Naive B cell (primary cell): Measurements from ENCODE around the gene LAYN. TPM values are rescaled to one million over a fixed set of nuclear protein-coding genes. Genes with fewer than 3 reads are reported as not detected.
A peak's percentile ranks its signal among the peaks of the same experiment; 100 is the strongest.

ENCODE experiments used
- ATAC-seq, 2 donors: fragments of 150-1000 bp; cut with Tn5 transposase; 2 replicates each; pipeline ENCODE4 v1.10.0; 2021; ENCODE audit warnings: low read depth in 2 of 2, mild to moderate bottlenecking in 2 of 2, moderate library complexity in 2 of 2
- DNase-seq: peaks from one replicate; pipeline ENCODE4 v3.0.0; 2022
- H3K27ac Mint-ChIP-seq, 6 donors: one replicate each; pipeline ENCODE4 v1.8.0; 2020 to 2022; ENCODE audit warnings: mild to moderate bottlenecking in 6 of 6, mixed read lengths in 6 of 6, moderate library complexity in 5 of 6, inconsistent platforms in 2 of 6
- H3K27me3 Mint-ChIP-seq, 3 donors: one replicate each; pipeline ENCODE4 v1.8.0; 2021 to 2022; ENCODE audit warnings: mixed read lengths in 3 of 3, mild to moderate bottlenecking in 1 of 3
- H3K36me3 Mint-ChIP-seq, 2 donors: one replicate each; pipeline ENCODE4 v1.8.0; 2020 to 2022; ENCODE audit warnings: mixed read lengths in 2 of 2, inconsistent platforms in 1 of 2, mild to moderate bottlenecking in 1 of 2
- H3K4me1 Mint-ChIP-seq, 3 donors: one replicate each; pipeline ENCODE4 v1.8.0; 2020 to 2022; ENCODE audit warnings: mixed read lengths in 3 of 3, inconsistent platforms in 1 of 3, mild to moderate bottlenecking in 1 of 3, moderate library complexity in 1 of 3
- H3K4me3 Mint-ChIP-seq, 8 donors: one replicate each; pipeline ENCODE4 v1.8.0; 2020 to 2022; ENCODE audit warnings: mild to moderate bottlenecking in 8 of 8, mixed read lengths in 8 of 8, moderate library complexity in 8 of 8, inconsistent platforms in 2 of 8
- H3K9me3 Mint-ChIP-seq, 7 donors: one replicate each; pipeline ENCODE4 v1.8.0; 2020 to 2022; ENCODE audit warnings: mixed read lengths in 7 of 7, mild to moderate bottlenecking in 5 of 7, inconsistent platforms in 2 of 7, moderate library complexity in 1 of 7
- polyA plus RNA-seq, 6 donors: library from polyadenylated mRNA; unstranded; fragments of 300-500 nt; fragmentation: Illumina TruSeq; gene quantifications; one replicate each; pipeline ENCODE4 v1.2.3, GENCODE V29; 2021; ENCODE audit warnings: low read depth in 6 of 6

The LAYN gene, protein sequence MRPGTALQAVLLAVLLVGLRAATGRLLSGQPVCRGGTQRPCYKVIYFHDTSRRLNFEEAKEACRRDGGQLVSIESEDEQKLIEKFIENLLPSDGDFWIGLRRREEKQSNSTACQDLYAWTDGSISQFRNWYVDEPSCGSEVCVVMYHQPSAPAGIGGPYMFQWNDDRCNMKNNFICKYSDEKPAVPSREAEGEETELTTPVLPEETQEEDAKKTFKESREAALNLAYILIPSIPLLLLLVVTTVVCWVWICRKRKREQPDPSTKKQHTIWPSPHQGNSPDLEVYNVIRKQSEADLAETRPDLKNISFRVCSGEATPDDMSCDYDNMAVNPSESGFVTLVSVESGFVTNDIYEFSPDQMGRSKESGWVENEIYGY
- not detected for polyA plus RNA-seq

DNA sequence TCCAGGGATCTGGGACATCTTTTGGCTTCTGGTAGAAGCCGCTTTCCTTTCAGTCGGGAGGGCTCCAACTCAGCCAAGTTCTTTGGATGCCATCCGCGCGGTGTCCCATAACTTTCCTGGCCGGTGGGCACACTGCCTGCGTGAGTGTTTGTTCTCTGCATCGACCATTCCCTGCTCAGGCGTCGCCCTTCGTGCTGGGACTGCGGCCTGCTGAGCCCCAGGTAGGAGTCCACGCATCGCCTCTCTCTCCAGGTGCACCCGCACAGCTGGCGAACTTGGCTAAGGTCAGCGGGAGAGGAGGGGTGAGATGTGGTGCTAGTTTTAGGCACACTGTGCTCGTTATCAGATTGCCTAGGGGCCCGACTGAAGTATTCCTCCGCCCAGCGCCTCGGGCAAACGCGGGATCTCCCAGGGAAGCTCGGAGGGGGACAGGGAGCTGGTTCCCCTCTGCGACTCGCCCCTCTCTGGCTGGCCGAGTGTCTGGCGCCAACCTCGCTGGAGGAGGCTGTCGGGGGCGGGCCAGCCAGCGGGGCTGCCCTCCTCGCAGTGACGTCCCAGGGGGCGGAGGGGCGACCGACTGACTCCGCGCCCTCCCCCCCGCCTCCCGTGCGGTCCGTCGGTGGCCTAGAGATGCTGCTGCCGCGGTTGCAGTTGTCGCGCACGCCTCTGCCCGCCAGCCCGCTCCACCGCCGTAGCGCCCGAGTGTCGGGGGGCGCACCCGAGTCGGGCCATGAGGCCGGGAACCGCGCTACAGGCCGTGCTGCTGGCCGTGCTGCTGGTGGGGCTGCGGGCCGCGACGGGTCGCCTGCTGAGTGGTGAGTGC, at the start of gene LAYN:
Gene LAYN, plus strand, starts transcription at position 607 of the 823 bp plus-strand sequence. Its CDS starts 124 bp downstream, at position 731.
- peaks cover 5 to 25% (median 13%) of the 10 kb centered on the region in 3 donors for H3K4me1 Mint-ChIP-seq
- peaks cover 69 to 88% (median 79%) of the 10 kb centered on the region in 3 donors for H3K27me3 Mint-ChIP-seq
- ATAC-seq = peak; percentile 57 to 67
- peaks cover 0 to 3% (median 0%) of the 10 kb centered on the region in 7 donors for H3K9me3 Mint-ChIP-seq
- peak within 1 kb of the TSS in 1 of 6 donors; percentile 47 for H3K27ac Mint-ChIP-seq
- H3K4me3 Mint-ChIP-seq = peak within 1 kb of the TSS; percentile 74 to 91 (median 82)
- DNase-seq = peak; percentile 19
- no peaks in the 10 kb centered on the region for H3K36me3 Mint-ChIP-seq

DNA sequence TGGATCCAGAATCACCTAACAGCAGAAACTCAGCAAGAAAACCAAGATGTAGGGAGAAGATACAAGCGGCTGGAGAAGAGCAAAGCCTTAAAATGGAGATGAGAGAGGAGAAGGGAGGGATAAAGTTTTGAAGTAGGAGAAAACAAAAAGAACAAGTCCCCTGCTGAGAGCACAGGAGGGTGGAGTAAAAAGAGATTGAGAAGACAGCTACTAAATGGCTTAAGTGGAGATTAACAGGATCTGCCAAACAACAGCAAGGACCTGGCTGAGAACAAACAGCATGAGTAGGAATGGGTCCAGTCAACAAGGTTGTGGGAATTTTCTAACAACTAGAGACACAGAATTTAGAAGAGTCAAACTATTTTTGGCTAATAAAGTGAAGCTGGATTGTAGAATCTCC, 46.5 kb upstream of the LAYN start:
- DNase-seq (no peak), ATAC-seq (no peak)
- Mint-ChIP-seq H3K36me3 (peaks cover 0 to 4% of the 10 kb centered on the region in 2 donors), H3K4me1 (no peaks in the 10 kb centered on the region), H3K4me3 (no peak overlapping the region), H3K27ac (no peak overlapping the region), H3K9me3 (peaks cover 0 to 8% (median 2%) of the 10 kb centered on the region in 7 donors), H3K27me3 (peaks cover 12 to 36% (median 26%) of the 10 kb centered on the region in 3 donors)

- peaks cover 18 to 38% (median 31%) of the 10 kb centered on the region in 3 donors for H3K27me3 Mint-ChIP-seq
- H3K27ac Mint-ChIP-seq = no peak overlapping the region
- H3K4me3 Mint-ChIP-seq = no peak overlapping the region
- no peaks in the 10 kb centered on the region for H3K36me3 Mint-ChIP-seq
- ATAC-seq (no peak), DNase-seq (no peak)
- no peaks in the 10 kb centered on the region for H3K9me3 Mint-ChIP-seq
- H3K4me1 Mint-ChIP-seq = no peaks in the 10 kb centered on the region
Observed at GRCh38 chr11:111499483-111499882, 41.0 kb upstream of the LAYN start.

- Mint-ChIP-seq H3K4me3 (no peak overlapping the region), H3K36me3 (no peaks in the 10 kb centered on the region), H3K27me3 (peaks cover 18 to 48% (median 29%) of the 10 kb centered on the region in 3 donors), H3K9me3 (peaks cover 0 to 3% (median 0%) of the 10 kb centered on the region in 7 donors), H3K4me1 (no peaks in the 10 kb centered on the region), H3K27ac (no peak overlapping the region)
- ATAC-seq (no peak), DNase-seq (no peak)
Observed at GRCh38 chr11:111500481-111500880, 40.0 kb upstream of the LAYN start.

DNA sequence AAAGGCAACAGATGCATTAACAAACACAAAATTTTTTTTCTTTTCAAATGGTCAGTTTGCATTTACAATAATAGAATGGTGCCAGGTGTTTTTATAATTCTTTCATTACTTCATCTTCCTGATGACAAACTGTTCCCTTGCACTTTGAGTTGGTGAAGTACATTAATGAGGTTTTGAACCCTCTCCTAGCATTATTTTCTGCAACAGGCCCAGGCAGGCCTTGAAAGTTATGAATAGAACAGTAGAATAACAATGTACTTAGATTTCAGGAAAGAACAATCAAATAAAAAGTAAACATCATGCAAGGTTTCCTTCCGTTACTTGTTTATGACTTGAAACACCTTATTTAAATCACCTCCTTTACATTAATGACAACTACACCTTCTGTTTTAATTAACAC, 37.9 kb upstream of the LAYN start:
- Mint-ChIP-seq H3K36me3 (no peaks in the 10 kb centered on the region), H3K4me1 (no peaks in the 10 kb centered on the region), H3K4me3 (no peak overlapping the region), H3K9me3 (peaks cover 0 to 5% (median 0%) of the 10 kb centered on the region in 7 donors), H3K27ac (no peak overlapping the region), H3K27me3 (peaks cover 20 to 62% (median 29%) of the 10 kb centered on the region in 3 donors)
- ATAC-seq = no peak
- no peak for DNase-seq

GRCh38 chr11:111510311-111510710, 30.2 kb upstream of the LAYN start:
- peaks cover 48 to 72% (median 64%) of the 10 kb centered on the region in 3 donors for H3K27me3 Mint-ChIP-seq
- peaks cover 4 to 14% (median 12%) of the 10 kb centered on the region in 3 donors for H3K4me1 Mint-ChIP-seq
- ATAC-seq (no peak), DNase-seq (no peak)
- H3K27ac Mint-ChIP-seq = no peak overlapping the region
- peaks cover 0 to 4% (median 0%) of the 10 kb centered on the region in 7 donors for H3K9me3 Mint-ChIP-seq
- peaks cover 0 to 8% of the 10 kb centered on the region in 2 donors for H3K36me3 Mint-ChIP-seq
- no peak overlapping the region for H3K4me3 Mint-ChIP-seq

GRCh38 chr11:111512296-111513239, 28.0 kb upstream of the LAYN start, which contains the start of gene BTG4:
Gene BTG4 (minus strand): TSS chr11:111512386. CDS start chr11:111498776, 13,610 bp downstream.
- H3K9me3 Mint-ChIP-seq = no peaks in the 10 kb centered on the region
- ATAC-seq (peak; percentile 66 to 68), DNase-seq (peak; percentile 11)
- H3K4me1 Mint-ChIP-seq = peaks cover 4 to 14% (median 12%) of the 10 kb centered on the region in 3 donors
- H3K36me3 Mint-ChIP-seq = peaks cover 0 to 8% of the 10 kb centered on the region in 2 donors
- peak within 1 kb of the TSS in 7 of 8 donors; percentile 53 to 91 (median 74) for H3K4me3 Mint-ChIP-seq
- H3K27me3 Mint-ChIP-seq = peaks cover 49 to 63% (median 55%) of the 10 kb centered on the region in 3 donors
- no peak within 1 kb of the TSS for H3K27ac Mint-ChIP-seq

DNA sequence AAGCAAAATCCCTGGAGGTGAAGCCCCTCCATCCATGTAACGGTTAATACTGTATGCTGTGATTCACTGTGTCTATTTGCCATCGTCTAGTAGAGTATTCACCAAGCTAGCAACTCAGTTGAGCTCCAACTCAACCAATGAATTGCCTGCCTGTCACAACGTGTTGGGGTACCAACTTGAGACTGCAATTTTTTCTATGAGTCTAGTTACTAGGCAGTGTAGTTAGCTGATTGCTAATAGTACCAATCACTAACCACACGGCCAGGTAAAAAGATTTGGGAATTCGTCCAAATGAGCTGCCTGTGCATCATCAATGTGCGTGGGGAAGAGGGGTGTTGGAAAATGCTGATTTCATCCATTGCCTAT, 27.3 kb upstream of the LAYN start:
- DNase-seq (no peak), ATAC-seq (peak; percentile 24 to 31)
- no peaks in the 10 kb centered on the region for H3K9me3 Mint-ChIP-seq
- H3K36me3 Mint-ChIP-seq = peaks cover 0 to 8% of the 10 kb centered on the region in 2 donors
- H3K4me3 Mint-ChIP-seq = peak overlapping the region in 7 of 8 donors; percentile 38 to 75 (median 64)
- H3K27ac Mint-ChIP-seq = no peak overlapping the region
- peaks cover 4 to 14% (median 12%) of the 10 kb centered on the region in 3 donors for H3K4me1 Mint-ChIP-seq
- peaks cover 42 to 57% (median 54%) of the 10 kb centered on the region in 3 donors for H3K27me3 Mint-ChIP-seq

- peaks cover 4 to 14% (median 12%) of the 10 kb centered on the region in 3 donors for H3K4me1 Mint-ChIP-seq
- peaks cover 0 to 8% of the 10 kb centered on the region in 2 donors for H3K36me3 Mint-ChIP-seq
- peaks cover 37 to 51% (median 51%) of the 10 kb centered on the region in 3 donors for H3K27me3 Mint-ChIP-seq
- H3K9me3 Mint-ChIP-seq = no peaks in the 10 kb centered on the region
- no peak within 1 kb of the TSS for H3K27ac Mint-ChIP-seq
- peak within 1 kb of the TSS in 7 of 8 donors; percentile 57 to 76 (median 66) for H3K4me3 Mint-ChIP-seq
- DNase-seq (no peak), ATAC-seq (peak; percentile 32 to 42)
Observed at GRCh38 chr11:111514216-111515031, 26.1 kb upstream of the LAYN start, which contains the start of gene HOATZ. Gene HOATZ (plus strand): TSS chr11:111514778. CDS start chr11:111514785, 7 bp downstream.

DNA sequence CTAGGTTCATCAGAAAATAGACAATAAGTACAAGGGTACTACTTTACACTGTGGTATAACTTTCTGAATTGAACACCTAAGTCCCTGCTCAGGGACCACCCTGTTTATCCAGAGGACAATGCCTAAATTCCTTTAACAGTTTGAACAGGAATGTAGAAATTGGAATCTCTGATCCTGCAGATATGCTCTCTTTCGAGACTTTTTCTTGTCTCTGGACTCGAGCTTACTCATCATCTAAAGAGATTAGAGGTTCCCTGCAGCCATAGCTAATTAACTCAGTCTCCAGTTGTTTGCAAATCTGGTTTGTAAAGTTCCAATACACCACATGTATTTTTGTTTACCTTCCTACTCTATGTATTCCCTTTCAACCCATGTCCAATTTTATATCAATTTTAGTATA, 24.9 kb upstream of the LAYN start:
- ATAC-seq (no peak), DNase-seq (no peak)
- H3K27ac Mint-ChIP-seq = no peak overlapping the region
- no peaks in the 10 kb centered on the region for H3K9me3 Mint-ChIP-seq
- H3K4me1 Mint-ChIP-seq = peaks cover 4 to 14% (median 12%) of the 10 kb centered on the region in 3 donors
- no peak overlapping the region for H3K4me3 Mint-ChIP-seq
- peaks cover 31 to 44% (median 43%) of the 10 kb centered on the region in 3 donors for H3K27me3 Mint-ChIP-seq
- no peaks in the 10 kb centered on the region for H3K36me3 Mint-ChIP-seq

DNA sequence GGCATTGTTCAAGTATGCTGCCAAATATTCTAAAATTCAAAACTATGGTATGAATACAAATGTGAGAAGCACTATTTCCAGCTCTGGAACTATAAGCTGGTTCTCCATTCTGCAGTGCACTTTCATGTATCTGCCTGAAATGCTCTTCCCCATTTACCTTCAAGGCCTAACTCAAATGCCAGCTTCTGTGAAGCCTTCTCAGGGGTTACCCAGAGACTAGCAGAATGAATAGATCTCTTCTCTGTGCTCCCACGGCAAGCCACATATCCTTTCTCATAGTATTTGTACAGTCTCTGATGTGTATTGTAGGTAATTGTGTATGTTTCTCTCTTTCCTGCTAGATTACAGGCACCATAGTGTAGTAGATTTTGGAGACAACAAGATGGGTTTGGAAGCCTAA, 21.9 kb upstream of the LAYN start:
- H3K4me1 Mint-ChIP-seq = peaks cover 0 to 8% (median 6%) of the 10 kb centered on the region in 3 donors
- no peak overlapping the region for H3K27ac Mint-ChIP-seq
- no peaks in the 10 kb centered on the region for H3K9me3 Mint-ChIP-seq
- no peak for ATAC-seq
- DNase-seq = no peak
- H3K27me3 Mint-ChIP-seq = peaks cover 17 to 24% (median 21%) of the 10 kb centered on the region in 3 donors
- H3K4me3 Mint-ChIP-seq = no peak overlapping the region
- no peaks in the 10 kb centered on the region for H3K36me3 Mint-ChIP-seq

- Mint-ChIP-seq H3K36me3 (no peaks in the 10 kb centered on the region), H3K27ac (no peak overlapping the region), H3K4me3 (no peak overlapping the region), H3K9me3 (no peaks in the 10 kb centered on the region), H3K27me3 (peaks cover 11 to 22% (median 15%) of the 10 kb centered on the region in 3 donors), H3K4me1 (no peaks in the 10 kb centered on the region)
- no peak for DNase-seq
- ATAC-seq = no peak
Observed at GRCh38 chr11:111520560-111520959, 20.0 kb upstream of the LAYN start.
